Activated gamma-delta T cell (primary cell): ENCODE data around the gene SNX8.
"Not testable (repeated sequence)": the region's sequence is repeated elsewhere in the genome, so short reads cannot be mapped to it uniquely, and the experiment has no call there.

Experiments
- DNase-seq: peaks from one replicate; lab custom pipeline; 2025; lab: John Stamatoyannopoulos, UW

Gene SNX8

DNA sequence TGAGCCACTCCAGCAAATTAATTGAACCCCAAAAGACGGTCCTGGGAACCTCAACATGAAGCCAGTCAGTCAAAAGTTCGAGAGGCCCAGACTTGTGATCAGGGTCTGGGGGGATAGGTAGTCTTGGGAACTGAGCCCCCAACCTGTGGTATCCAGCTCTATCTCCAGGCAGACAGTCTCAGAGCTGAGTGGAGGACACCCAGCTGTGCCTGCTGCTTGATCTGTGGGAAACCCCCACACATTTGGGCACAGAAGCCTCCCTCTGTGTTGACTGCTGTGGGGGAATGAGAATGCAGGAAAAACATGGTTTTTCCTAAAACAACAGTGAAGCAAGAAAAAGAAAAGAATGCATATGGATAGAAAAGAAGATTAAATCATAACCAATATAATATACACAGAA lies 16.3 kb upstream of the SNX8 start:
- DNase-seq = no peak

GRCh38 chr7:2326951-2327350 lies 12.7 kb upstream of the SNX8 start:
- DNase-seq = no peak

DNA sequence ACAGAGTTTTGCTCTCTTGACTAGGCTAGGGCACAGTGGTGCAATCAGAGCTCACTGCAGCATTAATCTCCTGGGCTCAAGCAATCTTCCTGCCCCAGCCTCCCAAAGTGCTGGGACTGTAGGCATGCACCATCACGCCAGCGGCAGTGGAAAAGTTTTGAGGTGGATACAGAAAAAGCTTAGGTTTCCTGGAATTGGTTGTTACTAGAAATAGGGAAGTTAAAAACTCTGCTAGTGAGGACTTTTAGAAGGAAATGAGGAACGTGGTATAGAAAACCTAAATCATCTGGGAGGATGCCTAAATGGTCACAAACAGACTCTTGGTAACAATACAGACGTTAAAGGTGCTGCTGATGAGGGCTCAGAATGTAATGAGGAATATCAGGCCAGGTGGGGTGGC lies 10.9 kb upstream of the SNX8 start:
- no peak for DNase-seq

DNA sequence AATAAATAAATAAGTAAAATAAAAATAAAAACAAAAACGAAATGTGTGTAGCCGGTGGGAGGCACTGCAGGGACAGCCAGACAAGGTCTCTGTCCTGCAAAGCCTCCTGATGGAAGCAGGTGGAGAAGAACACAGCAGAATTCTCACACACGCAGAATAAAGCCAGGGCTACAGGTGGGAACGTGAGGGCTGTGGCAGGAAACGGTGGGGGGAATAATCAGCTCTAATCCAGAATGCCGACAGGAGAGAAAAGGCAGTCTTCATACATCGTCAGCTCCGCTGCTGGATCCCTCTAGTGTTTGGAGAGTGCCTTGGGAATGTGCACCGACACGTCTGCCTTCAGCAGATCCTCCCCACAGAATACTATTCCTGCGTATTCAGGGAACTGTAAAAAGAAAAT lies 6.8 kb upstream of the SNX8 start:
- DNase-seq = no peak

DNA sequence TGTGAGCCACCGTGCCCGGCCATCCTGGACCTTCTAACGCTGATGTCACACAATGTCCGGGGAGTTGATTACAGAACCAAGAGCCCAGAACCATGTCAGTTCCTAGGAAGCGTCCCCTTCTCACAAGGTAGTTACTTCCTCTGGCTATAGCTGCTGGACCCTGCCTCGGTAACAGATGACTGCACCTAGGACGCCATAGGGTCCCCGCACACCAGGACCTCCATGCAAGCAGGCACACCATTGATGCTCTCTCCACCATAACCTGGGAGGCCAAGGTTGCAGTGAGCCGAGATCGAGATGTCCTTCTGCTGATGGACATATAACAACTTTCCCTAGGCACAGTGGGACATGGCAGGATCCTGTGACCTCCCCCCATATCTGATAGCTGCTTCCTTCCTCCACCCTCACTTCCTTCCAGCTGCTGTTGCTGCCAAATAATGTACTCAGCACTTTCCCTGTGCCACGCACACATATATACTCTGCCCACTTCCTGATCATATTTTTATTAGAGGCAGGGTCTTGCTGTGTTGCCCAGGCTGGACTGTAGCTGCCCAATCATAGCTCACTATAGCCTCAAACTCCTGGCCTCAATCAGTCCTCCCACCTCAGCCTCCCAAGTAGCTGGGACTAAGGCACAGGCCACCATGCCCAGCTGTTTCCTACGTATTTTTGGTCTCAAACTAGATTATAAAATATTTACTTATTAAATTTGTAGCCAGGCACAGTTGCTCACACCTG lies 3.5 kb upstream of the SNX8 start:
- DNase-seq = no peak

DNA sequence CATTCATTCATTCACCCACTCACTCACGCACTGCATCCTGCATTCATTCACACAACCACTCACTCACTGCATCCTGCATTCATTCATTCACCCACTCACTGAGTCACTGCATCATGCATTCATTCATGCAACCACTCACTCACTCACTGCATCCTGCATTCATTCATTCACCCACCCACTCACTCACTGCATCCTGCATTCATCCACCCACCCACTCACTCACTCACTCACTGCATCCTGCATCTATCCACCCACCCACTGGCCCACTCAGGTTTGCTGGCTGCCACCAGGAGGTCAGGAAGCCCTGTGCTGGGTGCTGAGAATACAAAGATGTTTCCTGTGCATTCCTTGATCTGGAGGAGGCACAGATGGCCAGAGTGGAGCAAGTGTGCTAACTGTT lies 2.3 kb upstream of the SNX8 start:
- no peak for DNase-seq

GRCh38 chr7:2315787-2316186 lies 1.5 kb upstream of the SNX8 start:
- no peak for DNase-seq

- DNase-seq = not testable (repeated sequence)
These were observed 802 bp upstream of the SNX8 start for GRCh38 chr7:2314956-2315530.

GRCh38 chr7:2313450-2314208 lies 612 bp downstream of the SNX8 start:
- DNase-seq = no peak

GRCh38 chr7:2312267-2312929 lies 1.8 kb downstream of the SNX8 start:
- DNase-seq = no peak

DNA sequence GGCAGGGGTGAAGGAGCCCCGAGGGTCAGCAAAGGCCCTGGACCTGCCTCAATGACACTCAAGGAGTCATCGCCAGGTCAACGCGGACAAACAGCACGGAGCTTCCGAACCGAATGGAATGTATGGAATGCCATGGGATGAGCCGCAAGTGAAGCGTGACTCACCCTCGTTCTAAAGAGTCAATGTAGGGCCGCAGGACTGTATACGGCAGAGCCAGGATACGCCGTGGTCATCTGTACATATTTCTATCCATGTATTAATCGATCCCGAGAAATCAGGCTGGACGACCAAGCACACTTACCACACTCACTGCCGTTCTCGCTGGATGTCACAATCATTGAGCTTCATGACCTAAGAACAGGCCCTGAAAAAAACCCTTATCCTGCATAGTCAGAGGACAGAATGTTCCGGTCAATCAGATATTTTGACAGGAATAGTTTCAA lies 4.3 kb downstream of the SNX8 start:
- DNase-seq = no peak

DNA sequence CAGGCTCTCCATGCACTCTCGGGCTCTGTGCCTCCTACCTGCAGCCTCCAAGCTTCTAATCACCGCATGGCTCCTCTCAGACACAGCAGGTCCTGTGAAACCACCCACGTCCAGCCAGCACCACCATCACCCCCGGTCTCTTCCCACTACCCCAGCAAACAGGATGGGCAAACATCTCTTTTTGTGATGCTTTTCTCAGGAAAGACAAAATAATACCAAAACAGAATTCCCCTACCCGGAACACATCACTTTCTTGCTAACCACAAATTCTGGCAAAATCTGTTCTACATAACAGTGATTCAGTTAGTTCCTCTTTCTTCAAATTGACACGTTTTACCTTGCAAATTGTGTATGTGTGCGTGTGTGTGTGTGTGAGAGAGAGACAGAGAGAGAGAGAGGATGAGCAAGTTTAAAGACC lies 6.5 kb downstream of the SNX8 start:
- no peak for DNase-seq

- DNase-seq = no peak
These were observed 7.6 kb downstream of the SNX8 start for GRCh38 chr7:2306688-2307087.

- not testable (repeated sequence) for DNase-seq
These were observed 9.0 kb downstream of the SNX8 start for GRCh38 chr7:2305258-2305657.

DNA sequence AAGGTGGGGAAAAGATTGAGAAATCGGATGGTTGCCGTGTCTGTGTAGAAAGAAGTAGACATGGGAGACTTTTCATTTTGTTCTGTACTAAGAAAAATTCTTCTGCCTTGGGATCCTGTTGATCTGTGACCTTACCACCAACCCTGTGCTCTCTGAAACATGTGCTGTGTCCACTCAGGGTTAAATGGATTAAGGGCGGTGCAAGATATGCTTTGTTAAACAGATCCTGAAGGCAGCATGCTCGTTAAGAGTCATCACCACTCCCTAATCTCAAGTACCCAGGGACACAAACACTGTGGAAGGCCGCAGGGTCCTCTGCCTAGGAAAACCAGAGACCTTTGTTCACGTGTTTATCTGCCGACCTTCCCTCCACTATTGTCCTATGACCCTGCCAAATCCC lies 10.7 kb downstream of the SNX8 start:
- not testable (repeated sequence) for DNase-seq

- DNase-seq = not testable (repeated sequence)
These were observed 11.4 kb downstream of the SNX8 start for GRCh38 chr7:2302743-2303397.

GRCh38 chr7:2301511-2301863 lies 12.8 kb downstream of the SNX8 start:
- no peak for DNase-seq

- DNase-seq = no peak
These were observed 14.2 kb downstream of the SNX8 start for GRCh38 chr7:2299870-2300512.

DNA sequence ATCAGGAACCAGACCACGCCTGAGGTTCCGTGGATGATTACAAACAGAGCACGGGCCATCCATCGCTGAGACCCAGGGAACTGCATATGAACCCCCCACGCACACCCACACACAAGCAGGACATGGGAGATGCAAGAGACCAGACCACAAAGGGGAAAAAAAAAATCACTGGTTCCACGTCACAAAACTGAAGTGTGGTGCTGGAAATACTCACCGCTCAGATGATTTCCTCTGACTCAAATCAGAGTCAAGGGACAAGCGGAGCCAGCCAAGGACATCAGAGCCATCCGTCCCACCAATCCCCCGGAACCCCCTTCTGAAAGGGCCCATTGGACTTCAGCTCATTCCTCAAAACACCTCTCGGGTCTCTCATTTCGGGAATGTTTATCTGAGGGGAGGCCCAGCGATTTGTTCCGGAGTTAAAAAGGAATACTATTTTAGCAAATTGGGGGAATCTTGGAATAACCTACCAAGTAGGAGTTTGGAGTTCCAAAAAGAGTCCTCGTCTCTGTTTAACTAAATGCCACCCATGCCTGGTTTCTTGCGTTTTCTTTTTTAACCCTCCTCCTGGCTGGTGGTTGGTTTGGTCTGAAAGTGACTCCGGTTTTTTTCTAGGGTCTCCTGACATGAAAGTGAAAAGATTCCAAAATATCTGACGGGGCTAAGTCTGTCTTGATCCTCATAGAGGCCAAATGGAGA lies 15.0 kb downstream of the SNX8 start:
- no peak for DNase-seq

DNA sequence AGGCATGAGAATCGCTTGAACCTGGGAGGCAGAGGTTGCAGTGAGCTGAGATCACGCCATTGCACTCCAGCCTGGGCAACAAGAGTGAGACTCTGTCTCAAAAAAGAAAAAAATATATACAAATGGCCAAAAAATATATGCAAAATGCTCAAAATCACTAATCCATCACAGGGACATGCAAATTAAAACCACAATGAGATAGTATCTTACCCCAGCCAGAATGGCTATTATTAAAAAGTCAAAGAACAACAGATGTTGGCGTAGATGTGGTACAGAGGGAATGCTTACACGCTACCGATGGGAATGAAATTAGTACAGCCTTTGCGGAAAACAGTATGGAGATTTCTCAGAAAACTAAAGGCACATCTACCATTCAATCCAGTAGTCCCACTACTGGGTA lies 17.4 kb downstream of the SNX8 start:
- DNase-seq = no peak
